Esophagus muscularis mucosa (tissue), 3 donors: ENCODE data around the gene ADK.

Source experiments
- EP300 ChIP-seq: sonication (generic); formaldehyde crosslinking; IDR thresholded peaks from one replicate; pipeline ENCODE4 v1.6.1; 2017; ENCODE audit warnings: antibody characterized with exemption
- TF ChIP-seq, protein P1 (sequence below), 3 experiments: fragments of 200-600 bp in 2 of 3; fragments of 450-650 bp in 1 of 3; sonication (generic) in 2 of 3; IDR thresholded peaks; one replicate each; pipeline ENCODE4 v1.5.1; 2017 to 2019; ENCODE audit warnings: antibody characterized with exemption in 3 of 3, mild to moderate bottlenecking in 2 of 3, moderate library complexity in 1 of 3

DNA sequence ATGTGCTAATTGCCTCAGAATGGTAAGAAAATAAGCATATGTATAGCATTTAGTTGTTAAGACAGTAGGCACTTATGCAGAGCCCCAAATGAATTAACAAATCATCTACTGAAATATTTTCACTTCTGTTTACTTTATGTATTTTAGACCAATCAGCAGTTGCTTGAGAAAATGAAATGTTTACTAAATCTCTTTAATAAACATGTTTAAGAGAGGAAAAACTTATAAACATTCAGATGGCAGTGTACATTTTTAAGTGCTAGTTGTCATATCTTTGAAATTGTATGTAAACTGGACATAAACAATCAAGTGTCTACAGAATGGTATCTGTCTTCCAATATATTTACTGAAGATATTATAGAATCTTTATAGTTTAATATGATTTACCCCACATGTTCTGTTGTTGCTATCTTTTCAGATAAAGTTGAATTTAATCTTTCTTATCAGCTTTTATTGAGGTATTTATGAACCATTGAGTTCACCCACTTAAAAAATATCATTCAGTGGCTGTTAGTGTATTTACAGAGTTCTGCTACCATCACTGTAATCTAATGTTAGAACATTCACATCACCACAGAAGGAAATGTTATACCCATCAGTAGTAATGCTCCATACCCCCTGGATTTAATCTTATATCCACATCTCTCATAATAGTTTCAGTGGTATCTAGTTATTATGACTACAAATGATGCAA, 264.3 kb downstream of the ADK start:
- TF ChIP-seq, protein P1, sequence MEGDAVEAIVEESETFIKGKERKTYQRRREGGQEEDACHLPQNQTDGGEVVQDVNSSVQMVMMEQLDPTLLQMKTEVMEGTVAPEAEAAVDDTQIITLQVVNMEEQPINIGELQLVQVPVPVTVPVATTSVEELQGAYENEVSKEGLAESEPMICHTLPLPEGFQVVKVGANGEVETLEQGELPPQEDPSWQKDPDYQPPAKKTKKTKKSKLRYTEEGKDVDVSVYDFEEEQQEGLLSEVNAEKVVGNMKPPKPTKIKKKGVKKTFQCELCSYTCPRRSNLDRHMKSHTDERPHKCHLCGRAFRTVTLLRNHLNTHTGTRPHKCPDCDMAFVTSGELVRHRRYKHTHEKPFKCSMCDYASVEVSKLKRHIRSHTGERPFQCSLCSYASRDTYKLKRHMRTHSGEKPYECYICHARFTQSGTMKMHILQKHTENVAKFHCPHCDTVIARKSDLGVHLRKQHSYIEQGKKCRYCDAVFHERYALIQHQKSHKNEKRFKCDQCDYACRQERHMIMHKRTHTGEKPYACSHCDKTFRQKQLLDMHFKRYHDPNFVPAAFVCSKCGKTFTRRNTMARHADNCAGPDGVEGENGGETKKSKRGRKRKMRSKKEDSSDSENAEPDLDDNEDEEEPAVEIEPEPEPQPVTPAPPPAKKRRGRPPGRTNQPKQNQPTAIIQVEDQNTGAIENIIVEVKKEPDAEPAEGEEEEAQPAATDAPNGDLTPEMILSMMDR (IDR thresholded peaks at IDR 0.05), result no peak
- TF ChIP-seq EP300, result no peak
